Prostate gland (tissue), 2 donors: Measurements from ENCODE around the gene PRIMPOL.

ENCODE experiments used
- POLR2A ChIP-seq: fragments of 450-650 bp; IDR thresholded peaks from one replicate; pipeline ENCODE4 v1.6.1; 2016; ENCODE audit warnings: antibody characterized with exemption, mild to moderate bottlenecking
- TF ChIP-seq, protein P1 (sequence below), 4 experiments: fragments of 200-600 bp in 2 of 4; fragments of 450-650 bp in 2 of 4; sonication (generic) in 2 of 4; IDR thresholded peaks; 1 replicate in 3 of 4; 2 replicates in 1 of 4; pipeline ENCODE4 v1.5.1; 2016 to 2019; ENCODE audit warnings: antibody characterized with exemption in 4 of 4, mild to moderate bottlenecking in 2 of 4, moderate library complexity in 2 of 4

DNA sequence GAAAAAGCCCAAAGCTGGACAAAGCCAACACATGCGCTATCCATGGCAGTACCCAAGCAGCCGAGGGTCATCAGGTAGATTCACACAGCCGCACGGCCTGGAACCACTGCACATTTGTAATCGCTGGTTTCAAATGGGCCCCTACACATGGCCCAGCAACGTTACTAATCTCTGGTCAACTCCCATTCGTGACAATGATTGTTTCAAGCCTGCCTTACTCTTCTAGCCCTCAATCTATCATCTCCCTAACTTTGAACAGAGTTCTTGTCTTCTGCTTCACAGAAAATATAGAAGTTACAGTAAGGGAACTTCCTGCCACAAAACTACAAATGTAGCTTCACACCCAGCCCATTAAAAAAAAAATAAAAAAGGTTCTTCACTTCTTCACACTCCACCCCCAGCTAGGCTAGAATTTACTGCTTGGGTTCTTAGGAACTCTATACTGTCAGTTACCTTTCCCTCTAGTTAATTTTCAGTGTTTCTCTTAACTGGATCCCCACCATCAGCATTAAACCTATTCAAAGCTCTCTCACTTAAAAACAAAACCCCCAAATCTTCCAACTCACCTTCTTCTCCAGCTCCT lies 24.5 kb upstream of the PRIMPOL start:
- no peak for TF ChIP-seq POLR2A
- TF ChIP-seq, protein P1, sequence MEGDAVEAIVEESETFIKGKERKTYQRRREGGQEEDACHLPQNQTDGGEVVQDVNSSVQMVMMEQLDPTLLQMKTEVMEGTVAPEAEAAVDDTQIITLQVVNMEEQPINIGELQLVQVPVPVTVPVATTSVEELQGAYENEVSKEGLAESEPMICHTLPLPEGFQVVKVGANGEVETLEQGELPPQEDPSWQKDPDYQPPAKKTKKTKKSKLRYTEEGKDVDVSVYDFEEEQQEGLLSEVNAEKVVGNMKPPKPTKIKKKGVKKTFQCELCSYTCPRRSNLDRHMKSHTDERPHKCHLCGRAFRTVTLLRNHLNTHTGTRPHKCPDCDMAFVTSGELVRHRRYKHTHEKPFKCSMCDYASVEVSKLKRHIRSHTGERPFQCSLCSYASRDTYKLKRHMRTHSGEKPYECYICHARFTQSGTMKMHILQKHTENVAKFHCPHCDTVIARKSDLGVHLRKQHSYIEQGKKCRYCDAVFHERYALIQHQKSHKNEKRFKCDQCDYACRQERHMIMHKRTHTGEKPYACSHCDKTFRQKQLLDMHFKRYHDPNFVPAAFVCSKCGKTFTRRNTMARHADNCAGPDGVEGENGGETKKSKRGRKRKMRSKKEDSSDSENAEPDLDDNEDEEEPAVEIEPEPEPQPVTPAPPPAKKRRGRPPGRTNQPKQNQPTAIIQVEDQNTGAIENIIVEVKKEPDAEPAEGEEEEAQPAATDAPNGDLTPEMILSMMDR (IDR thresholded peaks at IDR 0.05) = no peak
